ENCODE results near the gene ZGRF1.

GRCh38 chr4:112523008-112523721 lies 113.5 kb downstream of the ZGRF1 start:
- TF ChIP-seq POLR2A (IDR thresholded peaks at IDR 0.05) (no peak), CTCF (IDR thresholded peaks at IDR 0.05) (no peak)

Data from tibial nerve (tissue), 3 donors.